GM19463 (cell line): ENCODE measurements around the gene ASCL2.
"Not testable (repeated sequence)": the region's sequence is repeated elsewhere in the genome, so short reads cannot be mapped to it uniquely, and the experiment has no call there.

Source experiments
- ATAC-seq: cut with Tn5 transposase; IDR thresholded peaks from one replicate; pipeline ENCODE4 v1.9.1; 2021; ENCODE audit warnings: mild to moderate bottlenecking, moderate library complexity; ENCODE audit not compliant: unreplicated experiment

ASCL2 gene

DNA sequence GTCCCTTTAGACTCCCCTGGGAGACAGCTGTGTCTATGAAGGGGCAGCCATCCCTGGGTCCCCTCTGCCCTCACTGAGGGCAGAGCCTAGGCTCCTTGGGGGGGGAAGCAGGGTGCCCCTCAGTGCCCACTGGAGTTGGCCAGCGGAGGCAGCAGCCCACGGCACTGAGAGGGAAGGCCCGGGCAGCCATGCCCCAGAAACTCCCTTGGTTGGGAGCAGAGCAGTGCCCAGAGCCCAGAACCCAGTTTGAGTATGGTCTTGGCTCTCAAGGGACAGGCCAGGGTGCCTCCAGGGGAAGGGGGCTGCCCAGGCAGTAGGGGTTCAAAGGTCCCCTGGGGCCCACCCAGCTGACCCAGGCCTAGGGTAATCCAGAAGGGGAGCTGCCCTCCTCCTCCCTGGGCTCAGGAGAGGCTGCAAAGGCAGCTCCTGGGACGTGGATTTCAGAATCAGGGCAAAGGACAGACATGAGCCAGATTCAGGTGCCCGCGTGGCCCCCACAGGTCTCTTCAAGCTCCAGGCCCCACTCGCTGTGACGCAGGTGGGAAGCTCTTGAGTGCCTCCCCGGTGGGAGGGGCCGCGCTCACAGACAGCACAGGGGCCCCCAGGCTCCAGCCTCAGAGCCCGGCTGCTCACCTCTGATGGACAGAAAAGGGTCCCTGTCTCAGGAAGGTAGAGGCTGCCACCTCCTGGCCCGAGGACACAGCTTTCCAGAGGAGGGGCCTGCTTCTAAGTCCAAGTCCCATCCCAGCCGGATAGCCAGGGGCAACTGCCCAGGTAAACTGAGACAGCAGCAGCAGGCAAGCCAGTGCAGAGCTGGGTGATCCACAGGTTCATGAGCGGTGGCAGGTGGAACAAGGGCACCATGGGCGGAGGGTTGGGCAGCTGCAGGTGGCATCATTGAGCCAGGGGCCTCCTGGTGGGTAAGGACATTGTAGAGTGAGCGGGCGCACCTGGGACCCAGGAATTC lies 28.7 kb upstream of the ASCL2 start:
- ATAC-seq: no peak

DNA sequence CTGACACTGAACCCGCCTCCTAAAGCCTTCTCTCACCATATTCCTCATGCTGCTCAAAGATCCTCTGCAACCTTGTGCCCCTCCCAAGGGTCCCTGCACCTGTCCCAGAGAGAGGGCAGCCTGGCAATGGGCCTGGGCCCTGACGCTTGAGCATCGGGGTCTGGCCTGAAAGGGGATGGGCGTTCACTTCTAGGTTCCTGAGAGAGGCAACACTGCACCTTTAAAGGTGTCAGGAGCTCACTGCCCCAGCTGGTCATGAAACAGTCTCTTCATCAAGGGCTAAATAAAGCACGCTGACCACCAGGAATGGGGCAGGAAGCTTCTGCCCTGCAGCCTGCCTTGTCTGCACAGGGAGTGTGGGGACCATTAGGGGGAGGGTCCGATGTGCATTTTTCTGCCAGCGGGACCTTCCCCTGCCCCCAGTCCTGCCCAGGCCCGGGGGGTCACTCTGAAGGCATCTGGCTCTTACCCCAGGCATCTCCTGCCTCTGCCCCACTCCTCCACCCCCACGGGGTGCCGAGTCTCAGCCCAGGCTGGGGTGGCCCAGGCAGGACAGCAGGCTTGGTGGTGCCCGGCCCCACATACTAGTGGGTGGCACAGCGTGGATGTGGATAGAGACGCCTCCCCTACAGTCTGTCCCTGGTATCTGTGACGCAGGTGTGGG lies 27.9 kb upstream of the ASCL2 start:
- no peak for ATAC-seq

DNA sequence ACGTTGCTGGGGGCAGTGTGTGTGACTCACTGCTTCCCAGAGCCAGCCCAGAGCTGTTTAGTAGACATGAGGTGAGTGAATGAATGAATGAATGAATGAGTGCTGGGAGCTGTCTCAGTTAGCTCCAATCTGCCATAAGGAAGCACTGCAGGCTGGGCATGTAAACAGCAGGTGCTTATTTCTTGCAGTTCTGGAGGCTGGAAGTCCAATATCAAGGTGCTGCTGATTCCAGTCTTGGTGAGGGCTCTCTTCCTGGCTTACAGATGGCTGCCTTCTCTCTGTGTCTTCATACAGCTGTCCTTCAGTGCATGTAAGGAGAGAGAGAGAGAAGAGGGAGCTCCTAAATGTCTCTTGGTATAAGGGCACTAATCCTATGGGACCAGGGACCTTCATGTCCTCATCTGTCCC lies 27.2 kb upstream of the ASCL2 start:
- ATAC-seq: no peak

DNA sequence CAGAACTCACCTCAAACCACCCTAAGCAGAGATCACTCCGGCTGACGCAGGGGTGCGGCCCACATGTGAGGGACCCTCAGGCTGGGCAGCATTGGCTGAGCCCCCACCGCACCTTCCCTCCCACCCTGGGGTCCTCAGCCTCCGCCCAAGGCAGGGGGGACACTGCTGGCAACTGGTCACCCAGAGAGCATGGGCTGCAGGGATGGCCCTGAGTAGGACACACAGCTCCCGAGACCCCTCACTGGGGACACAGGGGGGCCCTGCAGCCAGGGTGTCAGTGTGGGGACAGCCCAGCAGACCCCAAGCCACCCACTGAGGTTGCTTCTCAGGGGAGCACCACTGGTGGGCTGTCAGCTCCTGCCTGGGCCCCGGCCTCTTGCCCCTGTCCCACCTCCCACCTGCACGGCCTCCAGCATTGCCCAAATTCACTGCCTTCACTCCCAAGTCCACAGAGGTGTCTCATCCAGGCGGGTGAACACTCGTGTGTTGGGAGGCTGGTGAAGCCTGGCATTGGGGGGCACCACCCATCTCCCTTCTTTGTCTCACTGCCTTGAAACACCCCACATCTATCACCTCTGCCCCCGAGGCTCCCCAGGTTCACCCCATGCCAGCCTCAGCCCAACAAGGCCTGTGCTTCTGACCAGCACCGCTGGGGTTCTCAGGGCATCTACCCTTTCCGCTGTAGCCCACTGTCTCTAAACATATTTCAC lies 26.7 kb upstream of the ASCL2 start:
- ATAC-seq: no peak

DNA sequence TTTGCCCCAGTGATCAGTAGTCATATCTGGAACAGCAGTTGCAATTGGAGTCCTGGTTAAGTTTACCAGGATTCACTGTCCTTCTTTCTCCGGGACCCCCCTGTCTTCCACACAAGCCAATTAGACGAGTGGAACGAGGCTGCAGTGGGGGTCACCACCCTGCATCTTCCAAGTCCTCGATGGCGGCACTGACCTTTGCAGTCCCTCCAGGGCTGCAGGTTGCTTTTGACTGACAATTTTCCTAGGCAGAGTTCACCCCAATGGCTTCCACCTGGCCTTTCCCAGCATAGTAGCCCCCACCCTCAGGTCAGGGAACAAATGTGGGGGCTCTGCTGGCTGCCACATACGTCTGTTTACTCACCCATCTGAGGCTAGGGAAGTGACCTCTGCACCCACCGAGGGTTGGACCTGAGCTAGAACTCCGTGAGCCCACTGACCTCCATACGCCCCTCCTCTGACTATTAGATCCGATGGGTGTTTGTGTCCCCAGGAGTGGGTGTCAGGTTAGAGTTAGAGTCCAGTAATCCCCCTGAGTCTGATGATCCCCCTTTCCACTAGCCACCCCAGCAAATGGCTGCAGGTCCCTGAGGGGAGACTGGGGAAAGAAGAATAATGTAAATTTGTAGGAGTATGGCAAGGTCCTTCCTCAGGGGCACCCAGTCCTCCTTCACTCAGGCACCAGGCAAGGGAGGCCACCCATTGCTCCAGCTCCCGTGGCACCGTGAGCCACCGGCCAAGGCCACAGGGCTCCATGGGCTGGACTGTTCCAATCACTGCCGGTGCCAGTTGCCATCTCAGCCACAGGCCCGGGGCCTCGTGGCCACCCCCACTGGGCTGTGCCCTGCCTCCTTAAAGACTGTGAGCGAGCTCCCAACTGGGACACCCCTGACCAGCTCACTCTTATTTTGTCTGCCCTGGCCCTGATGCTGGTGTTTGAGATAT lies 25.9 kb upstream of the ASCL2 start:
- no peak for ATAC-seq

DNA sequence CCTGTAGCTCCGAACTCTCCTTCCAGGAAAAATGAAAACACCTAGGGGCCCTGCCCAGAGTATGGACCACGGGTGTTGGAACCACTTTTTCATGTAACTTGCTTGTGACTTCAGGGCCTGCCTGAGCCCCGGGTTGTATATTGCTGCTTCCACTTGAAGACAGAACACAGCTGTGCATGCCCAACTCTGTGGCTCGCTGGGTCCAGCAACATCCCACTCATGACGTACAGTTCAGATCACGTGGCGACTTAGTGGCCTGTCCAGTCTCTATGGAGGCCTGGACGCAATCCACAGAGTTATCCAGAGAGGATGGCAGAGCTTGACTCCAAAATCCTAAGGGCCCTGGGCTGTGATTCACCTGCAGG lies 24.5 kb upstream of the ASCL2 start:
- ATAC-seq: no peak

DNA sequence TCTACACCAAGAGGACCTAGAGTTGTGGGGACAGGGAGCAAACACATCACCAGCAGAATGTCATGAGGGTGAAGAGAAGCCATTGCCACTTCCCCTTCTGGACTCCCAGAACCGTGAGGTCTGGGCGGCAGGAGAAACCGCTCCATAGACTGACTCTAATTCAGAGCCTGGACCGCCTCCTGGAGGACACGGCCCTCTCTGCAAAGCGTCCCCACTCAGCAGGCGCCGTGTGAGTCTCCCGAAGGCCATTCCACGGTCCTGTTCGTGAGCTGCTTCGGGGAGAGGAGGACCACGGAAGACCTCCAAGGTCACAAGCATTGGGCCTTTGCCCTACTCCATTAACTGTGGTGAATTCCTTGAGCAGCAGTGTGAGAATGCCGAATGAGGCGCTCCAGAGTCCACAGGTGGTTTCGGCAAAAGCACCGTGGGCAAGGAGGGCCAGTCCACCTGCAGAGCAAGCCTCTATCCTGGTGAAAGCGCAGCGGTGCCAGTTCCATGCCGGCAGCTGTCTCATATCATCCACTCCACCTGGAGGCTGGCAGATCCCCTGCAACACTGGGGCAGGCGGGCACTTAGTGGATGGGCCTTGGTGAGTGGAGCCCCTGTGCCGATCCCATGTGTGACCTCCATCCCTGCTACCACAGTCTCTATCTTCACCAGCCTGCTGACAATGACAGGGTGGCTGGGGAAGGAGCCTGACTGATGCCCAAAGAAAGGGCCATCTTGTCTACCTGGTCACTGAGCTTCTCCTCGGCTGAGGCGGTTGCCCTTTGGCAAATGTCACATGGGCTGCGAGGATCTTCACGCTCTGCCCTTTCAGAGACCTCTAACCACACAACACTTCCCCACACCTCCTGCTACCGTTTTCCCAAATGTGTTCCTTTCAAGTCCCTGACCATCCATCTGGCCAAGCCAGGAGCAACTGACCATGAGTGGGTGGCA lies 23.9 kb upstream of the ASCL2 start:
- no peak for ATAC-seq

DNA sequence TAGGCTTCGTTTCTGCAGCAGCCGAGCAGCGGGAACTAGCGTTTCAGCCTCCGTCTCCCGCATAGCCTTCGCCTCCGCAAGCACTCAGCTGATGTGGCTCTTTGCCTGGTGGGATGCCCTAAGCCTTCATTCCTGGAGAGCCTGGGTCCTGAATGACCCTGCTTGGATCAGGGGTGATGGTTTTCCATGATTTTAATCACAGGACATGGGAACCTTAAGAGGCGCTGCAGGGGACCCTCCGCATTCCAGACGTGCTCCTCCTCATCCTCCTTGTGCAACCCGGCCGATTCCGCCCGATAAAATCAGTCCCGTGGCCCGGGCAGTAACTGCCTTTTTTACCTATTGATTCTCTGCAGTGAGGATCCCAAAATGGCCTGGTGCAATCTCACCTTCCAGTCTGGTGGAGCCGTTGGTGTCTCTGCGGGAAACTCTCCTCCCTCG lies 23.2 kb upstream of the ASCL2 start:
- ATAC-seq: no peak

DNA sequence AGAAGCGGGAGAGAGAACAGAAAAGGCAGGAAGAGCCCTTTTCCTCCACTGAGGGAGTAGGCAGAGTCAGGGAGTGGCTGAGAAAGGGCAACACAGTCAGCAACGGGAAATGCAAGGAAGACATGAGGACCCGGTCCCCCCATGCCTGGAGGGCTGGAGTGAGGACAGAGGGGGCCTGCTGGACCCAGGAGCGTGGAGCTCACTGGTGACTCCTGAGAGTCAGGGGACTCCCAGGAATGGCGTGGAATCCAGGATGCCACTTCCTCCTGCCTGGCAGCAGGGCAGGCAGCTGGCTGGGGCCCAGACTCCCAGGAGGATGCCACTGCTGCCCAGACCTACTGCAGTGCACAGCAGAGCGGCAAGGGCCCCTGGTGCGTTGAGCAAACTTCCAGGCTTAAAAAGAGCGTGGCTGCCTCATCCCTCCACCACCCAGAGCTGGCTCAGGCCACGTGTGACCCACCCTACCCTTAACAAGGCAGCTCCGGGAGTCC lies 20.0 kb upstream of the ASCL2 start:
- no peak for ATAC-seq

DNA sequence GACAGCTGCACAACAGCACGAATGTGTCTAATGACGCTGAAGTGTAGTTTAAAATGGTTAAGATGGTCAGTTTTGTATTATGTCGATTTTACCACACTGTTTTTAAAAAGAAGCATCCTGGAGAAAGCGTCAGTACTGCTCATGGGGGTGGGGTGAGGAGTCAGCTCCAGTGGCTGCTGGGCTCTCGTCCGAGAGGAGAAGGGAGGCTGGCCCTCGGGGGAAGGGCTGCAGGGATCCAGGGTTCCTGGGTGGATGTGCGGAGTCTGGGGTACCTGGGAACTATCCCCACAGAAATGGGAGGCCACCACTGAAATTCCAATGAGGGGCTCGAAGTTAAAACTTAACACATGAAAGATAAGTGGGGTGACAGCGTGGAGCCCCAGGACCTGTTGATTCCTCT lies 19.5 kb upstream of the ASCL2 start:
- ATAC-seq: no peak

DNA sequence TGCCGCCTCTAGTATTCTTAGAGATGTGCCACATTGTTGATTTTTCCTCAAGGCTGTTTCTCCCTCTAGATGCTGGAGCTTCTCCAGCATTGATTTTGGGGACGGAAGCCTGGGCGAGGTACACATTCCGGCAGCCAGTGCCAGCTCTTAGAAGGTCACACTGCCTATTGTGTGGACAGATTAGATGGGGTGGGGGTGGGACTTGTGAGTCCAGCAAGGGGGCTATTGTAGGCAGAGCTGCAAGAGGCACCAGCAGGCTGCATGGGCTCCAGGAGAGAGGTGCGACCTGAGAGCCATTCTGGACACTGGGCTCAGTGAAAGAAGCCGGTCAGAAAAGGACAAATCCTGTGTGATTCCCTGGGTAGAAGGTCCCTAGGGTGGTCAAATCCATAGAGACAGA lies 19.0 kb upstream of the ASCL2 start:
- no peak for ATAC-seq

DNA sequence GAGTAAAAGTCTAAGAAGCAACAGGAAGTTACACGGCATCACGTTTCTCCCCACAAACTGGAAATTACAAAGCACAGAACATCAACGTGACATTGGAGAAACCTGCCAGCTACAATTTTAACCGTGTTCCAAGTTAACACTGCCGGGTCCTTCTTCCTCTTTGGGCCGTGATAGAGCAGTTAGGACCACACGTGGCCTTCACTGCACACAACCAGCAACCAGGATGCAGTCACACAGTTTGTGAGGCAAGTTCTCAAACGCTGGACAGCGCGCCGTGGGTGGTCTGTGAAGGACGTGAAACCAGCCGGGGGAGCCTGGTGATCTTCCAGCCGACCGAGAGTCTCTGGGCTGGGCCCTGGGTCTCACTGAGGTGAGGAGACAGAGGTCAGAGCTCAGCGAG lies 16.7 kb upstream of the ASCL2 start:
- no peak for ATAC-seq

DNA sequence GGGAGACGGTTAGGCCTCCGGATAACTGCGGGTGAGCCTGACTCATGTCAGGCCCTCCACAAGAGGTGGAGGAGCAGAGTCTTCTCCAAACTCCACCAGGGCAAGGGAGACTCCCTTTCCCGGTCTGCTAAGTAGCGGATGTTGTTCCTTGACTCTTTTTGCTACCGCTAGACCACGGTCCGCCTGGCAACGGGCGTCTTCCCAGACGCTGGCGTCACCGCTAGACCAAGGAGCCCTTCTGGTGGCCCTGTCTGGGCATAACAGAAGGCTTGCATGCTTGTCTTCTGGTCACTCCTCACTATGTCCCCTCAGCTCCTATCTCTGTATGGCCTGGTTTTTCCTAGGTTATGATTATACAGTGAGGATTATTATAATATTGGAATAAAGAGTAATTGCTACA lies 16.0 kb upstream of the ASCL2 start:
- not testable (repeated sequence) for ATAC-seq

DNA sequence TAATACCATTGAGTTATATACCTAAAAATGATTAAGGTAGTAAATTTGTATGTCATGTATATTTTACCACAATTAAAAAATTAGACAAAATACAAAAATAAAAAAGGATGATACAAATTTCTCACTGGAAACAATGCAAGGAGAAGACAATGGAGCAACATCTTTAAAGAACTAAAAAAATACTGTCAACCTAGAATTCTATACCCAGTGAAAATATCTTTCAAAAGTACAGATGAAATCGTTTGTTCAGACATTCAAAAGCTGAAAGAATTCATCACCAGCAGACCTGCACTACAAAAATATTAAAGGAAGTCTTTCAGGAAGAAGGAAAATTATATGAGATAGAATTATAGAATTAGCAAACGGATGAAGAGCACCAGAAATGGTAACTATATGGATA lies 9.8 kb upstream of the ASCL2 start:
- no peak for ATAC-seq

DNA sequence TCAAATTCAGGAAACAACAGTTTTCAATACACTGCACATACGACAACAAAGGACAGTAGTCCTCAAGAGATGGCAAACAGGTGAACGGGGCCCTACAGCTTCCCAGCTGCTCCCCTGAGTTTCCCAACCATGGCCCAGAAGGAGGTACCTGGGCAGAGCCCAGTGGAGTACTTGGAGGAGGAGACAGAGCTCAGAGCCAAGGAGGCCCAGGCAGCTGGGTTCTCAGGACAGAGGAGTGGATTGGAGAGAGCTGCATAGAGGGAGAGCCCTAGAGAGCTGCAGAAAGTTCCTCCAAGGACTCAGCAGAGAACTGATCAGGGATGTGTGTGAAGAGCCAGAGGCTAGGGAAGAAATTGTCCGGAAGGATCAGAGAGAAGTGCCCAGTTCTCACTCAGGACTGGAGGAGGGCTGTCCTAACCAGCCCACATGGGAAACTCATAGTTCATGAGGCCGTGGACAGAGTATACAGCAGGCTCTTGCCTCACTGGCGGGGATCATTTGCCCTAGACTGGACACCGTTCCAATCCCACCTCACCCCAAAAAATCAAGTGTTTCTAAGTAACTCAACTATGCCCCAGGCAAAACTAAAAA lies 7.6 kb upstream of the ASCL2 start:
- no peak for ATAC-seq

DNA sequence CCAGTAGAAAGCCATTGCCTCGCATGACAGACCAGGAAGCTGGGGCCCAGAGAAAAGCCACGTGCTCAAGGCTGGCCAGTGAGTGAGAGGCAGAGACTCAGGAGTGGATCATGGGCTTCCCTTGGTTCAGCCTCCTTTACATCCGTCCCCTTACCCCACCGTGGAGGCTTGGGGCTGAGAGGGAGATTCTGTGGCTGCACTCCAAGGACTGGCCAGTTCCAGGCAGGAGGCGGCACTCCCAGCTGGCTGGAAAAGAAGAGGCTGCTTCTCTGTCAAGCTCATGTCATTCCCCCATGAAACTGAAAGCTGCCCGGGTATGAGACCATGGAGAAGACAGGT lies 6.6 kb upstream of the ASCL2 start:
- no peak for ATAC-seq

DNA sequence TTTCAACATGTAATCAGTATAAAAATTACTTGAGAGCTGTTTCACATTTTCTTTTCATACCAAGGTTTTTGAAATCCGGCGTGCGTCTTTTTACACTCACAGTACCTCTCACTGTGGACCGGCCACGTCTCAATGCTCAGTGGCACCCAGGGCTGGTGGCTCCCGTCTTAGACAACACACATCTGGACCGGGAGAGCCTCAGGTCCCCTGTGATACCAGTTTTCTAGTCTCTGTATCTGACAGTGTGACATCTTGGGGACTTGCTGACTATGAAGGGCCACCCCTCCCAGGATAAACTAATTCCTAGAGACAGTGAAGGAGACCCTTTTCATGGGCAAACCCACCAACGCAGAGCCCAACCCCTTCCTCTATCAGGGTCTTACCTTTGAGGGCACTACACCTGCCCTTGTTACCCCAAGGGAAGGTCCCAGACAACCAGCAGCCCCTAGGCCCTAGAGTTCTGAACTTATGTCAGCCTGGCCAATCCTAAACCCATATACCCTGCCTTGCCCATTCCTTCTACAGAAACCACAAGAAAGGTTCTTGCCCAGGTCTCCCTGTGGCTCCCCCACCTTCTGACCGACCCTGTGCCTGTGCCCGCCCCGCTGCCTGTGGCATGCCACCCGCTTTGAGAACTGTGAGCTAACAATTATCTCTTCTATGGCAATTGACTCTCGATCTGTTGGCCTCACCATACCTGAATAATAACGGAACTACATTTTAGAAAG lies 6.1 kb upstream of the ASCL2 start:
- ATAC-seq: no peak
